Ectodermal cell (in vitro differentiated cells): ENCODE data around the gene ATXN10.

ENCODE experiments used
- H3K27ac ChIP-seq: 2 replicates; pipeline ENCODE4 v1.7.0; 2013; ENCODE audit warnings: mild to moderate bottlenecking, low read depth, low read length; ENCODE audit not compliant: insufficient read depth, poor library complexity, severe bottlenecking
- H3K27me3 ChIP-seq: 2 replicates; pipeline ENCODE4 v1.7.0; 2013; ENCODE audit warnings: mild to moderate bottlenecking, low read length; ENCODE audit not compliant: insufficient read depth, control insufficient read depth, poor library complexity, severe bottlenecking
- H3K36me3 ChIP-seq: one replicate; pipeline ENCODE4 v1.7.0; 2013; ENCODE audit warnings: low read length; ENCODE audit not compliant: control insufficient read depth, insufficient read depth
- H3K4me1 ChIP-seq: one replicate; pipeline ENCODE4 v1.7.0; 2013; ENCODE audit warnings: low read length; ENCODE audit not compliant: control insufficient read depth, insufficient read depth
- H3K4me3 ChIP-seq: 2 replicates; pipeline ENCODE4 v1.7.0; 2013; ENCODE audit warnings: low read depth, low read length, control low read depth; ENCODE audit not compliant: insufficient read depth
- H3K9me3 ChIP-seq: 2 replicates; pipeline ENCODE4 v1.7.0; 2013; ENCODE audit warnings: mild to moderate bottlenecking, low read length, moderate library complexity; ENCODE audit not compliant: control insufficient read depth
- WGBS, 2 experiments: methylation state at CpG; one replicate each; pipeline ENCODE4 v1.1.7; 2013; ENCODE audit warnings: missing lambda C conversion rate in 2 of 2; 5-methylcytosine and 5-hydroxymethylcytosine counted together

ATXN10 gene

DNA sequence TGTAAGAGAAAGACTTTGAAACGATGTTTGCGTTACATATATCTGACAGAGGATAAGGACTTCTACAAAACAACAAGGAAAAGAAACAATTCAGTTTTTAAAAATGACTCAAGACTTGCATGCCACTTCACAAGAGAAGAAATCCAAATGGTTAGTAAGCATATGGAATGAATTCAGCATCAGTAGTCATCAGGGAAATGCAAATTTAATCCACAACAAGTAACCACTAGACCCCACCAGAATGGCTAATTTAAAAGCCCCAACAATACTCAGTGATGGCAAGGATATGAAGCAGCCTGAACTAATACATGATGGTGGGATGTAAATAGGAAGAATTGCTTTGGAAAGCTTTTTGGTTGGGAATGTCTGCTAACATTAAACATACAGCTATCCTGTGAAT is 142.6 kb downstream of the ATXN10 start:
- H3K27me3 ChIP-seq = no peaks in the 10 kb centered on the region
- H3K9me3 ChIP-seq = no peaks in the 10 kb centered on the region
- H3K27ac ChIP-seq = no peak overlapping the region
- H3K36me3 ChIP-seq = no peaks in the 10 kb centered on the region
- WGBS, 2 experiments = 93 to 100% methylated on average over 2 of the region's 2 CpGs
- H3K4me1 ChIP-seq = peaks cover 3% of the 10 kb centered on the region
- no peak overlapping the region for H3K4me3 ChIP-seq

DNA sequence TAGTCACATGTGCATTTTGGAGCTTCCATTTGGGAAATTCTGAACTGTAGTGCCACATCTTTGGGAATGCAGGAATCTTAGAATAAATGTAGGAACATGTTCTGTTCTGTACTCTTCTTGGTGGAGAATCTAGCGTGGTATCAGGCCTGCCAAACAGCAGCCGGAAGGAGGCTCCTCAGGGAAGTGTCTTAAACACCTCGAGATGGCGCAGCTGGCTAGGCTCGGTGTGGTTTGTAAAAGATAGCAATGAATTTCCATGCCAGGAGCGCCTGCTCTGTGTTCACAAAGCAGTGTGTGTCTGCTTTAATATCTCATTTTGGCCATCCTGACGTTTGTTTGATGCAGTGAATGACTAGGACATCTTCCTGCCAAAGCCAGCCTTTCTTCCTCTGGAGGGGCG is 145.1 kb downstream of the ATXN10 start:
- H3K36me3 ChIP-seq = no peaks in the 10 kb centered on the region
- H3K27ac ChIP-seq = no peak overlapping the region
- no peaks in the 10 kb centered on the region for H3K27me3 ChIP-seq
- H3K9me3 ChIP-seq = no peaks in the 10 kb centered on the region
- WGBS, 2 experiments = 97% methylated on average over 7 to 8 of the region's 8 CpGs
- no peak overlapping the region for H3K4me3 ChIP-seq
- H3K4me1 ChIP-seq = peaks cover 3% of the 10 kb centered on the region

DNA sequence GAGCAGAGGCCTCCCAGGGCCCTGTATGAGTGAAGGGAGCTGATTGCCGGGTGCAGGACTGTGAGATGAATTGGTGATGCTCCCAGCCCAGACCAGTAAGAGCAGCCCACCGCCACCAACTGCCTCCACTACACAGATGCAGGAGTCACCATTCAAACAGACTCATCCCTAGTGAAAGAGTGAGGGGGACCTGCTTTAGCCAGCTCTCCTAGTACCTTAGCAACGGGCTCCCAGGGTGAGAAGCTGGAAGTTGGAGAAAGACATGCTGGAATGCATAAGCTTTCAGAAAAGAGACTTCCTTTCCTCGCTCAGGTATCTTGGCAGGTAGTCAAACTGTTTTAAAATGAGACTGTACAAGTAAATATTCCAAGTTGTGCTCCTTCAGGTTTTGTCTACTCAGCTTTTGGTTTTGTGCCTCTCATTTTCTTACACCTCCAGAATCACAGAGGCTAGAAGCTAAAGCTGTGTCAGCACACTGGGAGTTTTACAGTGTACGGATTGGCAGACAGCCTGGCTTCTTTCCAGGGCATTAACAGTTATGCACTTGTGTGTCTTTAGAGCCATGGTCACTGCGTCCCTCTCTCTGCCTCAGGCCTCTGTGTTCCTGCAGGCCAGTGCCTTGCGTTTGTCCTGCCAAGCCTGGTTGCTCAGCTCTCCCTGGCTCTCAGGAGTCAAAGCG is 146.2 kb downstream of the ATXN10 start:
- WGBS, 2 experiments = 84 to 85% methylated on average over 8 of the region's 8 CpGs
- peak overlapping the region; percentile 45 for H3K27ac ChIP-seq

DNA sequence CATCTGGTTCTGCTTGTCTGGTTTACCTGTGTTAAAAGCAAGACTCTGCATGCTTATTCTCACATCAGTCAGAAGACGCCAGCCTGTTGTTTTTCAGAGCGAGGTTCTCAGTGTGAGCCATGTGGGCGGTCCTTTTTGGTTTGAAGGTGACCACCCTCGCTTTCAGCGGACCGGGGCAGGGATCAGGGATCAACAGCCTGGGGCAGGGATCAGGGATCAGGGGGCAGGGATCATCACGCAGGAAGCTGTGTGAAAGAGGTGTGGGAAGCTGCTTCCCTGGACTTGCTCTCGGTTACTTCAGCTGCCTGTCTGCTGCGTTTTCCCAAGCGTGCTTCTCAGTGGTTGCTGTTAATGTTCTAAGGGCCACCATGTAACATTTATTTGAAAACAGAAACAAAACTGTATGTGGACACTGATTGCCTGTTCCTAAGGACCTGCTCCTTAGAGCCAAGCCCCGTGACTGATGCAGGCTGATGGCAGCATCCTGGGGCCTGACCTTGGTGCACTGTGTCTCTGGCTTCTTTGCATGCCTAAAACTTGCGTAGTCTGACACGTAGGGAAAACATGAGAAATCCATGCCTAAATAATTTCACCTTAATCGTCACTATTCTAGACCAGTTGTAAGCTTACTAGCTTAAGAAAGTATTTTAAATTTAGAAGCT is 146.9 kb downstream of the ATXN10 start:
- H3K4me1 ChIP-seq = no peaks in the 10 kb centered on the region
- H3K27ac ChIP-seq = peak overlapping the region; percentile 62
- no peaks in the 10 kb centered on the region for H3K36me3 ChIP-seq
- no peaks in the 10 kb centered on the region for H3K9me3 ChIP-seq
- H3K4me3 ChIP-seq = no peak overlapping the region
- WGBS, 2 experiments = 63 to 71% methylated on average over 14 of the region's 14 CpGs
- H3K27me3 ChIP-seq = no peaks in the 10 kb centered on the region

More for the DNA sequence above, 146.2 kb downstream of the ATXN10 start:
- Histone ChIP-seq H3K27me3 (no peaks in the 10 kb centered on the region), H3K4me1 (no peaks in the 10 kb centered on the region), H3K9me3 (no peaks in the 10 kb centered on the region), H3K36me3 (no peaks in the 10 kb centered on the region), H3K4me3 (no peak overlapping the region)

DNA sequence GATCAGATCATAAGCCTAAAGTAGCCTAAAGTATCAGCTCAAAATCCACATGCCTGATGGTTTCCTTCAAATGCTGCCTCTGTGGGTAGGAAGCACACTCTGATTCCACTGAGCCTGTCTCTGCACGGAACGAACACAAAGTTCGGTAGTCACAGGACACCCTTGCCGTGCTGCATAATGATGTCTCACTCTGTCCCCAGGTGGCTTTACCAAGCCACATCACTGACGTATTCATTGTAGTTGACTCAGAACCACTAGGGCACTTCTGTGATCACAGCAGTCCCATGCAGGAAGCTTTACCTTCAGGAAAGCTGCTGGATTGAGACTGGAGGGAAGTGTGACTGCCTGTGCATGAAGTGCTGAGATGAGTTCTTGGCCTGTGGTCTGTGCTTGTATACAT is 147.7 kb downstream of the ATXN10 start:
- Histone ChIP-seq H3K4me1 (no peaks in the 10 kb centered on the region), H3K27ac (no peak overlapping the region), H3K36me3 (no peaks in the 10 kb centered on the region), H3K9me3 (no peaks in the 10 kb centered on the region), H3K4me3 (no peak overlapping the region), H3K27me3 (no peaks in the 10 kb centered on the region)
- WGBS, 2 experiments = 91 to 95% methylated on average over 5 of the region's 5 CpGs

DNA sequence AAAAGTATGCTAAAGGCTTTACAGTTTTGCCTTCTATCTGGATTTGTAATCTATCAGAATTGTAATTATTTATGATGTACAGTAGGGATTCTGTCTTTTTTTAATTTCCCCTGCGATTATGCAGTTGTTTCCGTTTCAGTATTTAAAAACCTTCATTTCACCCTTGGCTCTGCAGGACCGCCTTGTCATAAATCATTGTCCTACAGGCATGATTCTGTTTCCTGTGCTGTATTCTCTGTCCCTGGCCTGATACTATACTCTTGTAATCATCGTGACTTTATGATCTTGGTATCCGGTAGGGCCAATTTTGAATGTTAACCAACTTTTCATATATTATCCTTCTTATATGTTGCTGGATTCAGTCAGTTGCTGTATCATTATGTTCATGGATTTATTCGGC is 151.7 kb downstream of the ATXN10 start:
- Histone ChIP-seq H3K27ac (no peak overlapping the region), H3K4me3 (no peak overlapping the region), H3K27me3 (no peaks in the 10 kb centered on the region), H3K9me3 (no peaks in the 10 kb centered on the region), H3K36me3 (peaks cover 9% of the 10 kb centered on the region), H3K4me1 (no peaks in the 10 kb centered on the region)
- 95 to 96% methylated on average over 6 of the region's 6 CpGs for WGBS, 2 experiments

DNA sequence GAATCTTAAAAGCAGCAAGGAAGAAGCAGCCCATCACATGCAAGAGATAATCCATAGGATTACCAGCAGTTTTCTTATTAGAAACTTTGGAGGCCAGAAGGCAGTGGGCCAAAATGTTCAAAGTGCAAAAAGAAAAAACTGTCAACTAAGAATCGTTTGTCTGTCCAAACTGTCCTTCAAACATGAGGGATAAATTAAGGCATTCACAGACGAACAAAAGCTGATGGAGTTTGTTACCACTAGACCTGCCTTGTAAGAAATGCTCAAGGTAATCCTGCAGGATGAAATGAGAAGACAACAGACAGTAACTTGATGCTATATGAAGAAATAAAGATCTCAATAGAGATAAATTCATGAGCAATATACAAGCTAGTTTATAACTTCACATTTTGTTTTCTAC is 154.9 kb downstream of the ATXN10 start:
- 95 to 97% methylated on average over 2 of the region's 2 CpGs for WGBS, 2 experiments

DNA sequence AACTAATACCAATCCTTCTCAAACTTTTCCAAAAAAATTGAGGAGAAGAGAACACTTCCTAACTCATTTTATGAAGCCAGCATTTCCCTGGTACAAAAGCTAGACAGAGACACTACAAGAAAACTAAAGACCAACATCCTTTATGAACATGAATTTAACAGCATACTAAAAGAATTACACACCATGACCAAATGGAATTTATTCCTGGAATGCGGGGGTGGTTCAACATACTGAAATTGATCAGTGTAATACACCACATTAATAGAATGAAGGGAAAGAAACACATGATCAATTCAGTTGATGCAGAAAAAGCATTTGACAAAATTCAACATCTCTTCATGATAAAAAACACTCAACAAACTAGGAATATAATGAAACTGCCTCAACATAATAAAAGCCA is 157.2 kb downstream of the ATXN10 start:
- Histone ChIP-seq H3K27me3 (no peaks in the 10 kb centered on the region), H3K27ac (no peak overlapping the region), H3K36me3 (peaks cover 9% of the 10 kb centered on the region), H3K4me1 (no peaks in the 10 kb centered on the region), H3K9me3 (no peaks in the 10 kb centered on the region), H3K4me3 (no peak overlapping the region)
- 100% methylated on average over 1 of the region's 1 CpG for WGBS, 2 experiments

More for the DNA sequence above, 154.9 kb downstream of the ATXN10 start:
- no peak overlapping the region for H3K4me3 ChIP-seq
- no peak overlapping the region for H3K27ac ChIP-seq
- H3K27me3 ChIP-seq = no peaks in the 10 kb centered on the region
- no peaks in the 10 kb centered on the region for H3K9me3 ChIP-seq
- H3K4me1 ChIP-seq = no peaks in the 10 kb centered on the region
- peaks cover 9% of the 10 kb centered on the region for H3K36me3 ChIP-seq

DNA sequence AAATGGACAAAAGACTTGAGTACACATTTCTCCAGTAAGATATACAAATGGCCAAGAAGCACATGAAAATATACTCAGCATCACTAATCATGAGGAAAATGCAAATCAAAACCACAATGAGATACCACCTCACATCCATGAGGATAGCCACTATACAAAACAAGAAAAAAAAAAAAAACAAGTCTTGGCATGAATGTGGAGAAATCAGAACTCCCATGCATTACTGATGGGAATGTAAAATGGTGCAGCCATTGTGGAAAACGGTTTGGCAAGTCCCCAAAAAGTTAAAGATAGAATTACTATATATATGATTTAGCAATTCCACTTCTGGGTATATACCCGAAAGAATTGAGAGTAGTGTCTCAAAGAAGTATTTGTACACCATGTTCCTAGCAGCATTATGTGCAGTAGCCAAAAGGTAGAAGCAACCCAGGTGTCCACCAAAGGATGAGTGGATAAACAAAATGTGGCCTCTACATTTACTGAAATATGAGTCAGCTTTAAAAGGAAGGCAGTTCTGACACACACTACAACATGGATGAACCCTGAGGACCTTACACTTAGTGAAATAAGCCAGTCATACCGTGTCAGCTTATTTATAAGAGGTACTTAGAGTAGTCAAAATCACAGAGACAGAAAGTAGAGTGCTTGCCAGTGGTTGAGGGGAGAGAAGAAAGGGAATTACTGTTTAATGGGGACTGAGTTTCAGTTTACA is 159.1 kb downstream of the ATXN10 start:
- no peak overlapping the region for H3K4me3 ChIP-seq
- no peaks in the 10 kb centered on the region for H3K9me3 ChIP-seq
- H3K27me3 ChIP-seq = no peaks in the 10 kb centered on the region
- no peak overlapping the region for H3K27ac ChIP-seq
- 92 to 96% methylated on average over 2 to 3 of the region's 3 CpGs for WGBS, 2 experiments
- H3K4me1 ChIP-seq = no peaks in the 10 kb centered on the region
- H3K36me3 ChIP-seq = peaks cover 7% of the 10 kb centered on the region

DNA sequence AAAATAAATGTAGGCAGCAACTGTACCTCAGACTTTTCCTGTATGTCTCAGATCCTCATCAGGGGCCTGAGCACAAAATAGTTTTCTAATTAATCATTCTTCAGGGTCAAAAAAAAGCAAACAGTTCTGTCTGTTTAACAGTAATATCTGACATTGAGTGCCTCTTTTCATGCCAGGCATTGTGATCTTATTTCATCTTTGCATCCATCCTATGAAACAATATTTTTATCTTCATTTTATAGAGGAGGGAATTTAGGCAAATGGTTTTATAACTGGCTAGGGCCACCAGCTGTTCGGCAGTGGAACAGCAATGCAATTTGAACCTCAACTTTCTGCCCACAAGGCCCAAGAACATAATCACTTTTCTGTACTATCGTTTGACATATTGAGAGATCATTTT is 159.8 kb downstream of the ATXN10 start:
- no peak overlapping the region for H3K27ac ChIP-seq
- 86 to 90% methylated on average over 2 of the region's 2 CpGs for WGBS, 2 experiments
- peaks cover 1% of the 10 kb centered on the region for H3K36me3 ChIP-seq
- no peaks in the 10 kb centered on the region for H3K9me3 ChIP-seq
- no peak overlapping the region for H3K4me3 ChIP-seq
- no peaks in the 10 kb centered on the region for H3K27me3 ChIP-seq
- no peaks in the 10 kb centered on the region for H3K4me1 ChIP-seq
